ENCODE measurements around the gene FGR. TPM values are rescaled to one million over a fixed set of nuclear protein-coding genes. Genes with fewer than 3 reads are reported as not detected.
"Not testable (repeated sequence)": the region's sequence is repeated elsewhere in the genome, so short reads cannot be mapped to it uniquely, and the experiment has no call there.

The FGR gene
- total RNA-seq, 1 donor, result 0.18 TPM

DNA sequence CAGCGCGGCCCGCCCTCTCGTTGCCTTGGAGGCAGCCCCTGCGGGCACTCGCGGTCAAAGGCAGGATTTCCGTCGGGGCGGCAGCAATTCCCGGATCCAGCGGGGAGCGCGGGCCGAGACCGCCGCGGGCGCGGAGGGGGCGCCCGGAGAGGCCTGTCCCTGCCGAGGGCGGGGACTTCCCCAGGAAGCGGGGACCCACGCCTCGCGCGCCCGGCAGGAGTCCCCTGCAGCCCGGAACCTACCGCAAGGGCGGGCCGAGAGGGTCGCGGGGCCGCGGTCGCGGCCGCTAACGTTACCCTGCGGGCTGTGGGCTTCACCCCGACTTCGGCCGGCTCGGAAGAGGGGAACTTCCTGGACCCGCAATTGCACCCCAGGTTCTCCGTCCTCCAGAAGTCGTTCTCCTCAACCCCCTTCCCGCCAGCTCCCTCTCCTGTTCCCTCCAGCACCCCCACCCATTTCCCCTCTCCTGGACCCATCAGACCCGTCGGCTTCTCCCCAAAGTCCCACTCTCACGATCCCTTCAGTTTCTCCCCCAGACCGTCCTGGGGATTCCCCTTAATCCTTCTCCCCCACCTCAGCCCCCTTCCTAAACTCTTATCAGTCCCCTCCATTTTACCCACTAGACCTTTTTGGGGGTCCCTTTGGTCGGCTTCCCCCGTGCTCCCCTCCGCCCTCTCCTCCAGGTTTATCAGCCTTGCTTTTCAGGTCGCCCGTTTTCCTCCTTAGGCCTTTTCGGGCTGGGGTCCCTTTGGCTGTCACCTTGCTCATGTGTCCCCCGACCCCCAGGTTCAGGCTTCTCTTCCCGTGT is 604 bp downstream of the FGR start:
- H3K4me3 ChIP-seq (ENCODE audit: low read depth, low read length), result peak overlapping the region; percentile 37
- no peak for DNase-seq (ENCODE audit: low read depth)
- TF ChIP-seq, protein P1, sequence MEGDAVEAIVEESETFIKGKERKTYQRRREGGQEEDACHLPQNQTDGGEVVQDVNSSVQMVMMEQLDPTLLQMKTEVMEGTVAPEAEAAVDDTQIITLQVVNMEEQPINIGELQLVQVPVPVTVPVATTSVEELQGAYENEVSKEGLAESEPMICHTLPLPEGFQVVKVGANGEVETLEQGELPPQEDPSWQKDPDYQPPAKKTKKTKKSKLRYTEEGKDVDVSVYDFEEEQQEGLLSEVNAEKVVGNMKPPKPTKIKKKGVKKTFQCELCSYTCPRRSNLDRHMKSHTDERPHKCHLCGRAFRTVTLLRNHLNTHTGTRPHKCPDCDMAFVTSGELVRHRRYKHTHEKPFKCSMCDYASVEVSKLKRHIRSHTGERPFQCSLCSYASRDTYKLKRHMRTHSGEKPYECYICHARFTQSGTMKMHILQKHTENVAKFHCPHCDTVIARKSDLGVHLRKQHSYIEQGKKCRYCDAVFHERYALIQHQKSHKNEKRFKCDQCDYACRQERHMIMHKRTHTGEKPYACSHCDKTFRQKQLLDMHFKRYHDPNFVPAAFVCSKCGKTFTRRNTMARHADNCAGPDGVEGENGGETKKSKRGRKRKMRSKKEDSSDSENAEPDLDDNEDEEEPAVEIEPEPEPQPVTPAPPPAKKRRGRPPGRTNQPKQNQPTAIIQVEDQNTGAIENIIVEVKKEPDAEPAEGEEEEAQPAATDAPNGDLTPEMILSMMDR (IDR thresholded peaks at IDR 0.05; ENCODE audit: insufficient read depth, low read length), result no peak

DNA sequence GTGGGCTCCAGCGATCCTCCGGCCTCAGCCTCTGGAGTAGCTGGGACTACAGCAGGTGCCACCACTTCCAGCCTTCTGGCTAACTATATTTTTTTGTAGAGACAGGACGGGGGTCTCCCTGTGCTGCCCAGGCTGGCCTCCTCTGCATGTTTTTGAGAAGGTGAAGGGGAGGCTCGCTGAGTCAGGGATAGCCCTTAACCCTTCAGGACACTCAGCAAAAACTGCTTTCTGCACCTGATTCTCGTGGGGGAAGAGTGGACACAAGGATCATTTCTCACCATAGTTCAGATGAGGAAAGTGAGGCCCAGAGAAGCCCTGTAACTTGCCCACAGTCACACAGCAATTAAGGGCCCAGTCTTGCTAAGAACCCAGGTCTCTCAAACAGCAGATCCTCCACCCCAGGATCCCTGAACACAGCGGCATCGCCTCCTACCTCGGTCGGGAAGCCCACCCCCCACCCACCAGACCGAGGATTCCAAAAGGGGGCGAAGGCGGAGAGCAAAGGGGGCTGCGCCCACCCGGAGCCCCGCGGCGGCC is 1.3 kb downstream of the FGR start:
- TF ChIP-seq, protein P1 (IDR thresholded peaks at IDR 0.05; ENCODE audit: insufficient read depth, low read length), result no peak
- no peak for DNase-seq (ENCODE audit: low read depth)
- H3K4me3 ChIP-seq (ENCODE audit: low read depth, low read length), result peak overlapping the region; percentile 37

DNA sequence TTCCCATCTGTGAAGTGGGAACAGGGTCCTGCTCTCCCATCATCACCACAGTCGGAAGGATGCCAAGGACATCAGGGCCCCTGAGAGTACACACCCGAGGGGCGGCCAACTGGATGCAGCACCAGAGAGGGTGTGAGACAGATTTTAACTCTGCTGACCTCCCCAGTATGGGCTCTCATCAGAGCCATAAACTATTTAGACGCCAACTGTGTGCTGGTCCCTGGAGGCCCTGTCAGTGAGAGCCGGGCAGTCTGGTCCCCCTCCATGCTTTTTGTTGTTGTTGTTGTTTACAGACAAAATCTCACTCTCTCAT is 1.7 kb downstream of the FGR start:
- DNase-seq (ENCODE audit: low read depth), result no peak
- TF ChIP-seq, protein P1 (IDR thresholded peaks at IDR 0.05; ENCODE audit: insufficient read depth, low read length), result no peak
- no peak overlapping the region for H3K4me3 ChIP-seq (ENCODE audit: low read depth, low read length)

DNA sequence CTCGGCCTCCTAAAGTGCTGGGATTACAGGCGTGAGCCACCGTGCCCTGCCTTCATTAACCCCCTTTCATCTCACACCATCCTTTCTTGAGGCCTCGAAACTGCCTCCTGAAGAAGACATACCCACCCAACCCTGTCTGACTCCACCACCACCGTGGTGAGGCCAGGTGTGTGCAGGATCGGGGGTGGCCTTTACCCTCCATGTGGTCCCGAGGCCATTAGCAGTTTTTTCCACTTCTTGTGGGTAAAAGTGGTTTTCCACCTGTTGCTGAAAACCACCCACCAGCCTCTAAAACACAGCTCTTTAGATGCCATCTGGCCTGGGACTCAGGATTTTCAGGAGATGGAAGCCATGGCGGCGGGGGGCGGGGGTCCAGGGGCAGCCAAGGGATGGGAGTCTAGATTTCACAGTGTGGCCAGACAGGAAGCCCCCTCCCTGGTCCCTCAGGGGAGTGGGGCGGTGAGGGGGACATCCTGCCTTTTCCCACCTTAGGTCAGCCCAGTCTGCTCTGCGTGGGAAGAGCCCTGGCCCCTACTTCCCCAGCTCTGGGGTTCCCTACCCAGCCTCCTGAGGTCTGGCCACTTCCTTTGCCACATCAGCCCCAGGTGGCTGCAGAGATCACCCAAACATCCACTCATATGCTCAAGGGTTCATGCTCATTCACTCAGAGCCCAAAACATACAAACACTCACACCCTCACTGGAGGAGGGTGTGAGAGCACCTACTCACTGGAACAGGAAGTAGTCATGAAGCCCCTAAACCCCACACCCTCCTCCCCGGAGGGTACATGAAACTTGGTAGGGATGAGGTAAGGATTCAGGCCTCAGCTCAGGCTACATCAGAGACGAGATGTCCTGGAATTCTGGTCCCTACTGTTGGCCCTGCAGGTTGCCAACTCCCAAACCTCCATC is 2.3 kb downstream of the FGR start:
- DNase-seq (ENCODE audit: low read depth), result no peak
- TF ChIP-seq, protein P1 (IDR thresholded peaks at IDR 0.05; ENCODE audit: insufficient read depth, low read length), result no peak
- H3K4me3 ChIP-seq (ENCODE audit: low read depth, low read length), result no peak overlapping the region

DNA sequence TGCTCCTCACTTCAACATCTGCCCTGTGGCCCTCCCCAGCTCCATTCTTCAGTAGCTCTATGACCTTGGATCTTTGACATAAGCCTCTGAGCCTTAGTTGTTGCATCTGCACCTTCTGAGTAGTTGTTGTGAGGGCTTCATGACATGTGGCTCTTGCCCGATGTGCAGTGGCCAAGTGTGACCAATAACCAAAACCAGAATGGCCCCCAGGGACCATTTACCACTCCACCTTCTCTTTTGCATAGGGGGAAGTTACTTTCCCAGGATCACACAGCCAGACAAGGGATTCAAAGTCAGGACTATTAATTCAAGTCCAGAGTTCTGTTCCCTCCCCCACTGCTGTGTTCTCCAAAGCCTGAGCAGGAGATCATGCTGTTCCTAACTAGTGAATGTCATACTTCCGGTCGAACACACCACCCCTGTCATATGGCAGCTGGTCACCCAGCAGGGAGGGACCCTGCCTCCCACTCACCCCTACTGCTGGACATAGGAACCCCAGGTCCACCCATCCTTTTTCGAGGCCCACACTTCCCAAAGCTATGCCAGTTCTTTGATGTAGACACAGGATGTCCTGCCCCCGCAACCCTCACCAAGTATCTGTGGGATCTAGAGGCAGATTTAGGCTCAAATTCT is 4.0 kb downstream of the FGR start:
- TF ChIP-seq, protein P1 (IDR thresholded peaks at IDR 0.05; ENCODE audit: insufficient read depth, low read length), result no peak
- DNase-seq (ENCODE audit: low read depth), result no peak
- H3K4me3 ChIP-seq (ENCODE audit: low read depth, low read length), result no peak overlapping the region

DNA sequence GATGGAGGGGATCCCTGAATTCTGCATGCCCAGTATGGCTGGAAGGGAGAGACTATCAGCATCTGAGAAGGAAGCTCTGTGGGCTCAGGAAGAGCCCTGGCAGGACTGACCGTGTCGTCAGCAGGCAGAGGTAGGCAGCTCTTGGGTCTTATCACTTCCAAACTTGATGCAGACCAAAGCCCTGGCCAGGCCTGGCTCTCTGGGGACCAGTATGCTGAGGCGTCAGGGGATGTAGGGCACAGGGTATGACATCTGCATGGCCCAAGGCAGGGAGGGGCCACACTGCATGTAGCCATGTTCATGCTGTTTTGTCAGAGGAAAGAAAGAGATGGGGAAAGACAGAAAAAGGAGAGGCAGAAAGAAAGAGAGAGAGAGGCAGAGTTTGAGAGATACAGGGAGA is 6.3 kb downstream of the FGR start:
- DNase-seq (ENCODE audit: low read depth), result no peak
- TF ChIP-seq, protein P1 (IDR thresholded peaks at IDR 0.05; ENCODE audit: insufficient read depth, low read length), result no peak

DNA sequence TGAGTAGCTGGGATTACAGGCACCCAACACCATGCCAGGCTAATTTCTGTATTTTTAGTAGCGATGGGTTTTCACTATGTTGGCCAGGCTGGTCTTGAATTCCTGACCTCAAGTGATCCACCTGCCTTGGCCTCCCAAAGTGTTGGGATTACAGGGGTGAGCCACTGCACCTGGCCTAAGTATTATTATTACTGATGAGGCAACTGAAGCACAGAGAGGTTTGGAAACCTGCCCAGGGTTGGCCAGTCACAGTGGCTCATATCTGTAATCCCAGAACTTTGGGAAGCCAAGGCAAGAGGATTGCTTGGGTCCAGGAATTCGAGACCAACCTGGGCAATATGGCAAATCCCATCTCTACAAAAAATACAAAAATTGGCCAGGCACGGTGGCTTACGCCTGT is 7.3 kb downstream of the FGR start:
- peak; percentile 52 for DNase-seq (ENCODE audit: low read depth)

More for the DNA sequence above, 6.3 kb downstream of the FGR start:
- no peak overlapping the region for H3K4me3 ChIP-seq (ENCODE audit: low read depth, low read length)

More for the DNA sequence above, 7.3 kb downstream of the FGR start:
- H3K4me3 ChIP-seq (ENCODE audit: low read depth, low read length), result not testable (repeated sequence)
